ENCODE measurements around the gene SLC39A5.
"Not testable (repeated sequence)": the region's sequence is repeated elsewhere in the genome, so short reads cannot be mapped to it uniquely, and the experiment has no call there.

Gene SLC39A5

DNA sequence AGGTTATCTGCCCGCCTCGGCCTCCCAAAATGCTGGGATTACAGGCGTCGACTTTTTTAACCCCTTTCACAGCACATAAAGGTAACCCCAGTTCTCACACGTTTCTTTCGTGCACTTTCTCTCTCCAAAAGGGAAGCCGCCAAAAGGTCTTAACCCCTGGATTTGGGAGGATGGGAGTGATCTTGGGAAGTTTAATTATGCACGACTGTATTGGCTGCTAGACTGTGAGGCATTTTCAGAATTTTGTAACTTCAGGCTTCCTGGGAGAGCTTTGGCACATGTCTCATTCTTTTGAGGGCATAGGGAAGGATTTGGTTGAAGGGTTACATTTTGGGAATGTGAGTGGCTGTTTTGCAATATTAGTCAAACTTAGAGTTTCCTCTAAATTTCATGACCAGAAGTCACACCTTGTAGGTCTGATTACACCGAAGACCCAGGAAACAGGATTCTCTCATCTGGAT, 39.1 kb upstream of the SLC39A5 start:
- TF ChIP-seq, protein P1, sequence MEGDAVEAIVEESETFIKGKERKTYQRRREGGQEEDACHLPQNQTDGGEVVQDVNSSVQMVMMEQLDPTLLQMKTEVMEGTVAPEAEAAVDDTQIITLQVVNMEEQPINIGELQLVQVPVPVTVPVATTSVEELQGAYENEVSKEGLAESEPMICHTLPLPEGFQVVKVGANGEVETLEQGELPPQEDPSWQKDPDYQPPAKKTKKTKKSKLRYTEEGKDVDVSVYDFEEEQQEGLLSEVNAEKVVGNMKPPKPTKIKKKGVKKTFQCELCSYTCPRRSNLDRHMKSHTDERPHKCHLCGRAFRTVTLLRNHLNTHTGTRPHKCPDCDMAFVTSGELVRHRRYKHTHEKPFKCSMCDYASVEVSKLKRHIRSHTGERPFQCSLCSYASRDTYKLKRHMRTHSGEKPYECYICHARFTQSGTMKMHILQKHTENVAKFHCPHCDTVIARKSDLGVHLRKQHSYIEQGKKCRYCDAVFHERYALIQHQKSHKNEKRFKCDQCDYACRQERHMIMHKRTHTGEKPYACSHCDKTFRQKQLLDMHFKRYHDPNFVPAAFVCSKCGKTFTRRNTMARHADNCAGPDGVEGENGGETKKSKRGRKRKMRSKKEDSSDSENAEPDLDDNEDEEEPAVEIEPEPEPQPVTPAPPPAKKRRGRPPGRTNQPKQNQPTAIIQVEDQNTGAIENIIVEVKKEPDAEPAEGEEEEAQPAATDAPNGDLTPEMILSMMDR (conservative IDR thresholded peaks at IDR 0.05; ENCODE audit: low read depth, low read length), result no peak
- H3K4me3 ChIP-seq (ENCODE audit: low read depth, low read length), result no peak overlapping the region
- no peak for DNase-seq (ENCODE audit: low read depth)

DNA sequence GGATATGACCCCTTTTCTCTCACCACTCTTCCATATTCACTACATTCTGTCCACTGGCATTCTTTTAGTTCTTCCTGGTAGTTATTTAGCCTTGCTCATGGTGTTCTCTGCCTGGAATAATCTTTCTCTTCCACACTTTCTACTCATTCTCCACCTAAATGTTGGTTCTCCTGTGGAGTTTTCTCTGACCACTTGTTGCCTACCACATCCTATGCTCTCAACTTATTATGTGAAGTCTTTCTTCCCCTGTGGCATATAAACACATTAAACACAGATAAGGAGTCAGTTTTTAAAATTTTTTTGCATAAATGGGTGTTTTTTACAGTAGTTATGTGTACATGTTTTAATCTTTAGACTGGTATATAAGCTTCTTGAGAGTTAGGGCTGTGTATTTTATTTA, 37.3 kb upstream of the SLC39A5 start:
- no peak overlapping the region for H3K4me3 ChIP-seq (ENCODE audit: low read depth, low read length)
- DNase-seq (ENCODE audit: low read depth), result no peak
- TF ChIP-seq, protein P1 (conservative IDR thresholded peaks at IDR 0.05; ENCODE audit: low read depth, low read length), result no peak

DNA sequence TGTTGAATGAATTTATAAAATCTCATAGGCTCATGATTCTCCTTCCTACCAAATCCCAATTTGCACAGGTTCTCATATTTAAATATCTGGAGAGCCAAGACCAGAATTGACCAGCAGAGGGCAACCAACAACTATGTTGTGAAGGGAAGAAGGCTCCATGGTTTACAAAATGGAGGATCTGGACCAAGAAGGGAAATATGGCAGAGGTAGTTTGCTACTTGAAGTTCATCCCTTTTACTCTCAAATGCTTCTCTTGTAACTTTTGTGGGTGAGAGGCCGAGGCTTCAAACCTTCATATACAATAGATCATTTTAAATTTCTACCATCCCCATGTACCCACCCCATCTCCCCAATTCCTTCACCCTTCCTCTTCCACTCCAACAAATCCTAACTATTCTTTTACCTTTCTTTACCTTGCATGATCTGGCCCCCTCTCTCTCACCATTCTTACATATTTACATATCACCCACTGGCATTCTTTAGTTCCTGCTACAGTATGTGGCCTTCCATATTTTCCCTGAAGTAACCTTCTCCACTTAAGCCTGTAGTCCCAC, 36.7 kb upstream of the SLC39A5 start:
- TF ChIP-seq, protein P1 (conservative IDR thresholded peaks at IDR 0.05; ENCODE audit: low read depth, low read length), result peak; percentile 82
- H3K4me3 ChIP-seq (ENCODE audit: low read depth, low read length), result no peak overlapping the region
- DNase-seq (ENCODE audit: low read depth), result peak; percentile 94

DNA sequence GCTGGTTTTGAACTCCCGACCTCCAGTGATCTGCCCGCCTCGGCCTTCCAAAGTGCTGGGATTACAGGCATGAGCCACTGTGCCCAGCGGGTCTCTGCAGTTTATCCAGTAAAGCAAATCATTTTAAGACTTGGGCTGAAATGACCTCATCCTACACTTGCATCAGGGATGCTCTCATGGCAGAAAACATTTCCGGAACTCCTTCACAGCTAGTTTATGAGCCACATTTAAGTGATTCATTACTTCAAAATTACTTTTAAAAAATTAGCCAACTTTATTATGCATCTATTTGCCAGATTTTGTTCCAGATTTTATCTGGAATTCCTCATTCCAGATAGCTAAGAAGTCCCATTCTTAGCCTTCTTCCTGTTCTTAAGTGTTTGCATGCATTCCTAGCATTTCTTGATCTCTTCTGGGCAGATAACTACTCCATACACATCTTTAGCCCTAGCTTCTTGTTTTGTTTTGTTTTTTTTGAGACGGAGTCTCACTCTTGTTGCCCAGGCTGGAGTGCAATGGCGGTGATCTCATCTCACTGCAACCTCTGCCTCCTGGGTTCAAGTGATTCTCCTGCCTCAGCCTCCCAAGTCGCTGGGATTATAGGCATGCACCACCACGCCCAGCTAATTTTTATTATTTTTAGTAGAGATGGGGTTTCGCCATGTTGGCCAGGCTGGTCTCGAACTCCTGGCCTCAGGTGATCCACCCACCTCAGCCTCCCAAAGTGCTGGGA, 32.9 kb upstream of the SLC39A5 start:
- DNase-seq (ENCODE audit: low read depth), result peak; percentile 91
- not testable (repeated sequence) for H3K4me3 ChIP-seq (ENCODE audit: low read depth, low read length)

DNA sequence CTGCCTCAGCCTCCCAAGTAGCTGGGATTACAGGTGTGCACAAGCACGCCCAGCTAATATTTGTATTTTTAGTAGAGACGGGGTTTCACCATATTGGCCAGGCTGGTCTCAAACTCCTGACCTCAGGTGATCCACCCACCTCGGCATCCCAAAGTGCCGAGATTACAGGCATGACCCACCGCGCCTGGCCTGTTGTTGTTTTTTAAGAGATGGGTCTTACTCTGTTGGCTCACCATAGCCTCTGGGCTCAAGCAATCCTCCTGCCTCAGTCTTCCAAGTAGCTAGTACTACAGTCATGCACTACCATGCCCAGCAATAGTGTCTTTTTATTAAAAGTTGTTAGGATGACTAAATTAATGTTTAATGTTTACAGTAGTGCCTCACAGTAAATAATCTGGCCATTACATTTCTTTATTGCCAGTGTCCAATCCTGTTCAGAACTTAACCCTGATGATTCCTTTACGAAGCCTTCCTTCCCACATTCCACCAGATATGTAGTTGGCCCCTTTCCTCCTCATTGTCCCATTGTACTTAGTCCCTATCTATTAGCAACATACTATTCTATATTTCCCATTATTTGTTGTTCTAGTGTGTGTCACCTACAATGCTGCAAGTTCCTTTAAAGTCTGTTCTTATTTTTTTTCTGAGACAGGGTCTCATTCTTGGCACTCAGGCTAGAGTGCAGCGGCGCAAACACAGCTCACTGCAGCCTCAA, 31.8 kb upstream of the SLC39A5 start:
- no peak for DNase-seq (ENCODE audit: low read depth)
- H3K4me3 ChIP-seq (ENCODE audit: low read depth, low read length), result no peak overlapping the region
- TF ChIP-seq, protein P1 (conservative IDR thresholded peaks at IDR 0.05; ENCODE audit: low read depth, low read length), result no peak

DNA sequence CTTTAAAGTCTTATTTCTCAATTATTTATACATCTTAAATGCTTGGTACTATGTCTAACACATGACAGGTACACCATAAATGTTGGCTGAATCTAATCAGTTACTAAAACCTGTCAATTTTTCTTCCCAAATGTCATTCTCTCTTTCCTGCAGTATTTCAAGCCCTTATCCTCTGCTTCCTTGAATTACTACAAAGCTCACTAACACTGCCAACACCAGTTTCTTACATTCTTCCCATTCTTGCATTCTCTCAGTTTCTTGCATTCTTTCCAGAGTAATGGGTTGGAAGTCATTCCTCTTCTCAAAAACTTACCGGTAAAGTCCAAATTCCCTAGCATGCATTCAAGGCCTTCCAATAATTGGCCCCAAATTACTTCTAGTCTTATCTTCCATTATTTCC, 31.0 kb upstream of the SLC39A5 start:
- no peak overlapping the region for H3K4me3 ChIP-seq (ENCODE audit: low read depth, low read length)
- DNase-seq (ENCODE audit: low read depth), result peak; percentile 25
- TF ChIP-seq, protein P1 (conservative IDR thresholded peaks at IDR 0.05; ENCODE audit: low read depth, low read length), result no peak

DNA sequence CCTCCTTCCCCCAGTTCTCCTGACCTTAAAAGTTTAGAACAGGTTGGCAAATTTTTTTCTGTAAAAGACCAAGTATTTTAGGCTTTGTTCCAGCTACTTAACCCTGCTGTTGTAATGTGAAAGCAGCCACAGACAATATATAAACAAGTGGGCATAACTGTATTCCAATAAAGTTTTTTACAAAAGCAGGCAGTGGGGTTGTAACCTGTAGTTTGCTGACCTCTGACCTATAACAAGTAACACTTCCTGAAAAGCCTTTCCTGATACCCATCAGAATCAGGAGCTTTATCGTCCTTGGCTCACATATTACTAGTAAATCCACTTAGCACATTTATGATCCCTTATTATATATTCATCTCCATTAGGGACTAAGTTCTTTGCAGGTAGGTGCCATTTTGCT, 27.5 kb upstream of the SLC39A5 start:
- DNase-seq (ENCODE audit: low read depth), result no peak
- TF ChIP-seq, protein P1 (conservative IDR thresholded peaks at IDR 0.05; ENCODE audit: low read depth, low read length), result no peak
- no peak overlapping the region for H3K4me3 ChIP-seq (ENCODE audit: low read depth, low read length)

Measured in choroid plexus epithelial cell (primary cell).